Gastroesophageal sphincter (tissue), 4 donors: ENCODE data around the gene ROR1. TPM values are rescaled to one million over a fixed set of nuclear protein-coding genes. Genes with fewer than 3 reads are reported as not detected.
"Not testable (repeated sequence)": the region's sequence is repeated elsewhere in the genome, so short reads cannot be mapped to it uniquely, and the experiment has no call there.

ENCODE experiments used
- ATAC-seq: fragments of 150-250 bp; one replicate; pipeline ENCODE4 v1.9.1; 2016; ENCODE audit warnings: mild to moderate bottlenecking, moderate library complexity
- H3K27ac ChIP-seq, 4 donors: fragments of 200-600 bp; sonication (generic) in 3 of 4; 1 replicate in 3 of 4; 2 replicates in 1 of 4; pipeline ENCODE4 v1.5.1; 2016 to 2019
- H3K27me3 ChIP-seq: fragments of 200-600 bp; sonication (generic); one replicate; pipeline ENCODE4 v1.5.1; 2019
- H3K36me3 ChIP-seq, 2 donors: fragments of 200-600 bp; sonication (generic); one replicate each; pipeline ENCODE4 v1.5.1; 2019; ENCODE audit warnings: control low read depth in 1 of 2
- H3K4me1 ChIP-seq, 3 donors: fragments of 200-600 bp; sonication (generic); 1 replicate in 2 of 3; 2 replicates in 1 of 3; pipeline ENCODE4 v1.5.1; 2016 to 2019; ENCODE audit warnings: control low read depth in 2 of 3
- H3K4me3 ChIP-seq, 2 donors: fragments of 200-600 bp; sonication (generic); one replicate each; pipeline ENCODE4 v1.5.1; 2019; ENCODE audit warnings: mild to moderate bottlenecking in 1 of 2, moderate library complexity in 1 of 2
- H3K9me3 ChIP-seq, 3 donors: fragments of 200-600 bp; sonication (generic); one replicate each; pipeline ENCODE4 v1.5.1; 2017 to 2019; ENCODE audit warnings: control low read depth in 2 of 3
- CTCF ChIP-seq, 4 experiments: fragments of 200-600 bp in 2 of 4; fragments of 450-650 bp in 2 of 4; sonication (generic) in 1 of 4; IDR thresholded peaks; one replicate each; pipeline ENCODE4 v1.5.1; 2017 to 2019; ENCODE audit warnings: antibody characterized with exemption in 4 of 4, mild to moderate bottlenecking in 2 of 4, moderate library complexity in 2 of 4
- EP300 ChIP-seq: sonication (generic); formaldehyde crosslinking; IDR thresholded peaks from one replicate; pipeline ENCODE4 v1.6.1; 2017; ENCODE audit warnings: antibody characterized with exemption, mild to moderate bottlenecking
- POLR2A ChIP-seq, 2 donors: fragments of 450-650 bp; IDR thresholded peaks; one replicate each; pipeline ENCODE4 v1.6.1; 2017; ENCODE audit warnings: antibody characterized with exemption in 2 of 2, mild to moderate bottlenecking in 2 of 2, moderate library complexity in 1 of 2
- POLR2AphosphoS5 ChIP-seq: sonication (generic); formaldehyde crosslinking; IDR thresholded peaks from one replicate; pipeline ENCODE4 v1.6.1; 2017; ENCODE audit warnings: antibody characterized with exemption
- WGBS, 2 donors: methylation state at CpG; one replicate each; pipeline ENCODE4 v1.1.5; 2018; ENCODE audit warnings: low coverage in 1 of 2; 5-methylcytosine and 5-hydroxymethylcytosine counted together
- small RNA-seq, 4 donors: library from RNA; depleted of rRNA; stranded (forward); fragments of <200 nt; gene quantifications; one replicate each; pipeline ENCODE3, GENCODE V24; 2016
- total RNA-seq, 4 donors: library from RNA; depleted of rRNA; stranded (reverse); fragments of >200 nt; gene quantifications; one replicate each; pipeline ENCODE4 v1.1.0, GENCODE V29; 2016

ROR1 gene
- total RNA-seq, 4 donors from 2014 or later, result 5.0 to 38.0 (median 8.3) TPM

DNA sequence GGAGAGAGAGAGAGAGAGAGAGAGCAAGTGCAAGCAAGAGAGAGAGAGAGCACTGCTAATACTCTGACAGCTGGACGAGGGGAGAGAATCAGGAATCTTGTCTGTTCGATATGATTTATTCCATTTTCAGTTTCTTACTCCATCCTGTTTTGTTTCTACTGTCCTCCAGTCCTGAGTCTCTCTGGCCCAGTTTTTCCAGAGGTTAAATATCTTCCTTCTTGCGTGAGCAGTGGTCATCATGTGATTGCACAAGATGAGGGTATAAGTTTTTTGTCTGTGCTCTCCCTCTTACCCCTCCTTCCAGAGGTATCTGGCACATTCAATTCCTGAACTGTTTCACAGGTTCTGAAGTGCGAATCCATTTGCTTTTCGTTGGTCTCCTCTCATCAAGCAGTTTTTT lies 446.4 kb downstream of the ROR1 start:
- no peaks in the 10 kb centered on the region for H3K4me1 ChIP-seq
- H3K27ac ChIP-seq, result no peak overlapping the region
- WGBS, 2 donors, result 57 to 63% methylated on average over 5 of the region's 5 CpGs
- H3K9me3 ChIP-seq, result no peaks in the 10 kb centered on the region
- TF ChIP-seq CTCF (IDR thresholded peaks at IDR 0.05) (no peak), POLR2AphosphoS5 (no peak), POLR2A (IDR thresholded peaks at IDR 0.05) (no peak), EP300 (no peak)
- no peak overlapping the region for H3K4me3 ChIP-seq
- peak; percentile 60 for ATAC-seq
- no peaks in the 10 kb centered on the region for H3K36me3 ChIP-seq
- no peaks in the 10 kb centered on the region for H3K27me3 ChIP-seq

DNA sequence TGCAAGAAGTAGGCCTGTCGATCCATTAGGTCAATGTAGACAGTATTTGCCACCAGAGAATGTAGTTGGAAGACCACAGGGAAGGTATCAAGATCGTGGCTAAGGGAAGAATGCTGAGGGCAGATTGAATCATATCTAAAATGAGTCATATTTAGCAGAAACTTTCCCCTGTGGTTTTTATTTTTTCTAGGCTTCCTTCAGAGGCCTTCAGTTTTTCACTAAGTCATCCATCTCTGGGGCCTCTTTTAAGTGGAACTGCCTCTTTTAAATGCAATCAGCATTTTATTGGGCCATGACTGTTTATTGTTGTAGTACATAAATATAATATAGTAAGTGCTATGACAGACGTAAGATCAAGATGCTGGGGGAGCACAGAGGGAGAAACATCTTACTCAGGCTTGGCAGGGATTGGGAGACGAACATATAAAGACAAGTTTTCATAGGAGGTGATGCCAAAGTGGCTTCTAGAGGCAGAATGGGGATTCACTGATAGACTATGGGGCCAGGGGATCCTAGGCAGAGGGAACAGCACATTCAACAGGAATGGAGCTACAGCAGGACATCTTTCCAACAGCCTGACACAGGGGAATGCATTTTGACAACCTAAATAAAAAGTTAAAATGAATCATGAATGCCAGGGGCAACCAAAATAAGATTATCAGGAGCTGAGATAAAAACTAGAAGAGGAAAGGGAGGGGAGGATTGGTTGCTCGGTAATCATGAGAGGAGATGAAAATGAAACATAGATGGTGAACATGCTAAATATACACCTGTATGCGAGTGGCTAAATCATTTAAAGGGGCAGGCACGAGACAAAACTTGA lies 449.7 kb downstream of the ROR1 start:
- Histone ChIP-seq H3K4me1 (no peaks in the 10 kb centered on the region), H3K27me3 (no peaks in the 10 kb centered on the region), H3K4me3 (no peak overlapping the region), H3K9me3 (no peaks in the 10 kb centered on the region), H3K36me3 (no peaks in the 10 kb centered on the region), H3K27ac (no peak overlapping the region)
- TF ChIP-seq POLR2AphosphoS5, result no peak
- no peak for TF ChIP-seq CTCF (IDR thresholded peaks at IDR 0.05)
- TF ChIP-seq EP300, result no peak
- TF ChIP-seq POLR2A (IDR thresholded peaks at IDR 0.05), result no peak
- ATAC-seq, result no peak
- 66 to 81% methylated on average over 6 to 7 of the region's 7 CpGs for WGBS, 2 donors

GRCh38 chr1:64224236-64224635 lies 450.4 kb downstream of the ROR1 start:
- 94 to 100% methylated on average over 4 to 7 of the region's 7 CpGs for WGBS, 2 donors
- H3K27ac ChIP-seq, ATAC-seq: not testable (repeated sequence)

GRCh38 chr1:64228167-64228957 lies 454.5 kb downstream of the ROR1 start:
- H3K4me3 ChIP-seq, result no peak overlapping the region
- ATAC-seq, result no peak
- no peaks in the 10 kb centered on the region for H3K9me3 ChIP-seq
- H3K27ac ChIP-seq, result no peak overlapping the region
- 66 to 89% methylated on average over 2 to 10 of the region's 10 CpGs for WGBS, 2 donors
- H3K4me1 ChIP-seq, result no peaks in the 10 kb centered on the region
- no peaks in the 10 kb centered on the region for H3K27me3 ChIP-seq
- TF ChIP-seq EP300, result no peak
- TF ChIP-seq POLR2A (IDR thresholded peaks at IDR 0.05), result no peak
- no peak for TF ChIP-seq CTCF (IDR thresholded peaks at IDR 0.05)
- TF ChIP-seq POLR2AphosphoS5, result no peak
- H3K36me3 ChIP-seq, result no peaks in the 10 kb centered on the region

More at GRCh38 chr1:64224236-64224635, 450.4 kb downstream of the ROR1 start:
- not testable (repeated sequence) for H3K27me3 ChIP-seq, H3K4me3 ChIP-seq, H3K4me1 ChIP-seq, H3K36me3 ChIP-seq, H3K9me3 ChIP-seq

- no peak for ATAC-seq
- no peaks in the 10 kb centered on the region for H3K27me3 ChIP-seq
- no peak overlapping the region for H3K4me3 ChIP-seq
- 88 to 100% methylated on average over 2 to 3 of the region's 3 CpGs for WGBS, 2 donors
- TF ChIP-seq POLR2AphosphoS5, result no peak
- no peak for TF ChIP-seq CTCF (IDR thresholded peaks at IDR 0.05)
- TF ChIP-seq POLR2A (IDR thresholded peaks at IDR 0.05), result no peak
- no peak for TF ChIP-seq EP300
- no peak overlapping the region for H3K27ac ChIP-seq
- no peaks in the 10 kb centered on the region for H3K9me3 ChIP-seq
- no peaks in the 10 kb centered on the region for H3K4me1 ChIP-seq
- no peaks in the 10 kb centered on the region for H3K36me3 ChIP-seq
Observed at GRCh38 chr1:64229307-64229706, 455.5 kb downstream of the ROR1 start.

Small RNAs within 50 kb of the gene (small RNA-seq; reads per million reads assigned to genes)
- gene RF00019, result 0 reads per million in 4 donors
- 0 reads per million in 4 donors for gene RNU6-809P

Other genes starting within 250 kb of the ROR1 start
- 10 to 100 TPM; 40.0 to 95.6 (median 61.4) TPM for gene PGM1, start 180.6 kb upstream of the ROR1 start, total RNA-seq